Prostate gland (tissue), 2 donors: ENCODE results near the gene COLEC11. TPM values are rescaled to one million over a fixed set of nuclear protein-coding genes. Genes with fewer than 3 reads are reported as not detected.

Experiments used
- DNase-seq: peaks from one replicate; pipeline ENCODE4 v3.0.0-alpha.2; 2019; ENCODE audit warnings: low spot score
- H3K27ac ChIP-seq, 2 donors: fragments of 200-600 bp; sonication (generic); 2 replicates each; pipeline ENCODE4 v1.5.1; 2017 to 2019
- H3K27me3 ChIP-seq: fragments of 200-600 bp; sonication (generic); replicated peaks from 2 replicates; pipeline ENCODE4 v1.5.1; 2019; ENCODE audit not compliant: insufficient read depth
- H3K36me3 ChIP-seq, 2 donors: fragments of 200-600 bp; sonication (generic); 1 replicate in 1 of 2; 2 replicates in 1 of 2; pipeline versions ENCODE4 v1.5.1 to v1.8.1; 2017 to 2019
- H3K4me1 ChIP-seq: fragments of 200-600 bp; sonication (generic); replicated peaks from 2 replicates; pipeline ENCODE4 v1.5.1; 2019
- H3K4me3 ChIP-seq, 2 donors: fragments of 200-600 bp; sonication (generic); 2 replicates each; pipeline ENCODE4 v1.5.1; 2017 to 2019
- H3K9me3 ChIP-seq: fragments of 200-600 bp; sonication (generic); 2 replicates; pipeline ENCODE4 v1.5.1; 2017
- CTCF ChIP-seq, 4 experiments: fragments of 200-600 bp in 2 of 4; fragments of 450-650 bp in 2 of 4; sonication (generic) in 2 of 4; IDR thresholded peaks; 1 replicate in 3 of 4; 2 replicates in 1 of 4; pipeline ENCODE4 v1.5.1; 2016 to 2019; ENCODE audit warnings: antibody characterized with exemption in 4 of 4, mild to moderate bottlenecking in 2 of 4, moderate library complexity in 2 of 4
- POLR2A ChIP-seq: fragments of 450-650 bp; IDR thresholded peaks from one replicate; pipeline ENCODE4 v1.6.1; 2016; ENCODE audit warnings: antibody characterized with exemption, mild to moderate bottlenecking
- POLR2AphosphoS5 ChIP-seq: sonication (generic); formaldehyde crosslinking; IDR thresholded peaks from one replicate; pipeline ENCODE4 v1.6.1; 2017; ENCODE audit warnings: antibody characterized with exemption
- WGBS: methylation state at CpG from one replicate; pipeline ENCODE4 v1.1.5; 2018; 5-methylcytosine and 5-hydroxymethylcytosine counted together
- intact Hi-C: fragments of 100-400 bp; cut with DNase I; formaldehyde crosslinking; loops from one replicate; pipeline ENCODE4 v1.14.2; 2022
- total RNA-seq, 2 donors: library from RNA; depleted of rRNA; stranded (reverse); fragments of >200 nt; gene quantifications; one replicate each; pipeline ENCODE4 v1.1.0, GENCODE V29; 2016

COLEC11 gene
- total RNA-seq, 2 donors from 2014 or later = 2.9 to 10.5 TPM

GRCh38 chr2:3627500-3628100 is 32.7 kb downstream of the COLEC11 start:
- no peaks in the 10 kb centered on the region for H3K36me3 ChIP-seq
- no peaks in the 10 kb centered on the region for H3K9me3 ChIP-seq
- intact Hi-C loops = no loop called here
- no peaks in the 10 kb centered on the region for H3K4me1 ChIP-seq
- no peak overlapping the region for H3K27ac ChIP-seq
- TF ChIP-seq POLR2A = no peak
- no peak for TF ChIP-seq CTCF (IDR thresholded peaks at IDR 0.05)
- TF ChIP-seq POLR2AphosphoS5 = no peak
- no peak overlapping the region for H3K4me3 ChIP-seq
- DNase-seq = no peak
- WGBS = 89% methylated on average over 21 of the region's 21 CpGs
- no peaks in the 10 kb centered on the region for H3K27me3 ChIP-seq

- no peak for TF ChIP-seq POLR2A
- TF ChIP-seq CTCF (IDR thresholded peaks at IDR 0.05) = no peak
- no peak overlapping the region for H3K4me3 ChIP-seq
- H3K27ac ChIP-seq = no peak overlapping the region
- no peaks in the 10 kb centered on the region for H3K27me3 ChIP-seq
- intact Hi-C loops = no loop called here
- DNase-seq = no peak
- H3K9me3 ChIP-seq = no peaks in the 10 kb centered on the region
- H3K36me3 ChIP-seq = no peaks in the 10 kb centered on the region
- no peaks in the 10 kb centered on the region for H3K4me1 ChIP-seq
- 89% methylated on average over 10 of the region's 10 CpGs for WGBS
Observed at GRCh38 chr2:3628241-3628679, 33.3 kb downstream of the COLEC11 start.

GRCh38 chr2:3628800-3629199 is 33.9 kb downstream of the COLEC11 start:
- Histone ChIP-seq H3K27ac (no peak overlapping the region), H3K4me1 (no peaks in the 10 kb centered on the region), H3K9me3 (no peaks in the 10 kb centered on the region), H3K4me3 (no peak overlapping the region), H3K36me3 (no peaks in the 10 kb centered on the region), H3K27me3 (no peaks in the 10 kb centered on the region)
- intact Hi-C loops = no loop called here
- no peak for DNase-seq
- TF ChIP-seq POLR2AphosphoS5 (no peak), CTCF (IDR thresholded peaks at IDR 0.05) (no peak), POLR2A (no peak)
- WGBS = 38% methylated on average over 12 of the region's 12 CpGs

GRCh38 chr2:3630631-3631030 is 35.7 kb downstream of the COLEC11 start:
- H3K4me3 ChIP-seq = no peak overlapping the region
- DNase-seq = no peak
- intact Hi-C loops = no loop called here
- H3K36me3 ChIP-seq = no peaks in the 10 kb centered on the region
- no peak overlapping the region for H3K27ac ChIP-seq
- H3K4me1 ChIP-seq = no peaks in the 10 kb centered on the region
- H3K9me3 ChIP-seq = no peaks in the 10 kb centered on the region
- TF ChIP-seq POLR2A (no peak), POLR2AphosphoS5 (no peak), CTCF (IDR thresholded peaks at IDR 0.05) (no peak)
- H3K27me3 ChIP-seq = no peaks in the 10 kb centered on the region
- 90% methylated on average over 7 of the region's 7 CpGs for WGBS

GRCh38 chr2:3631161-3631850 is 36.4 kb downstream of the COLEC11 start:
- 80% methylated on average over 15 of the region's 15 CpGs for WGBS
- DNase-seq = no peak
- H3K27ac ChIP-seq = no peak overlapping the region

More at GRCh38 chr2:3631161-3631850, 36.4 kb downstream of the COLEC11 start:
- Histone ChIP-seq H3K36me3 (no peaks in the 10 kb centered on the region), H3K4me3 (no peak overlapping the region), H3K9me3 (no peaks in the 10 kb centered on the region), H3K4me1 (no peaks in the 10 kb centered on the region), H3K27me3 (no peaks in the 10 kb centered on the region)
- intact Hi-C loops = no loop called here
- TF ChIP-seq POLR2AphosphoS5 = no peak
- TF ChIP-seq CTCF (IDR thresholded peaks at IDR 0.05) = no peak
